ENCODE measurements around the gene CPVL. TPM values are rescaled to one million over a fixed set of nuclear protein-coding genes. Genes with fewer than 3 reads are reported as not detected.

CPVL gene
- total RNA-seq, 1 donor from 2014 or later, result 49.4 TPM

DNA sequence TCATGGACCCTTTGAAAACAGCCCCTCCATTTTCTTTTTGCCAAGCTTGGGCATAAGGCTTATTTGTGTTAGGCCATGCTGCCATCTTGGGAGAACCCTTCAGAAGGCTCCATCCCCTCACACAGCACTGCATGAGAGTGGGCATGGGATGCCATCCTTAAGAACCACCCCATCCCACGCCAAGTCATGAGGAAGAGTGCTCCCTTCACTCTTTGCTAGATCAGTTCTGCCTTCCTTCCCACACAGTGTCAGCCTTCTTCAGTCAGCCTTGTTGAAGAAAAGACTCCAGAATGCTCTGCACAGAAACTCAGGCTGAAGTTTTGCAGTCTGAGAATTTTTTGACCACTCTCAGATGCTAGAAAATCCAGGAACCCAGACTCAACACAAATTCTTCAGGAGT lies 32.8 kb upstream of the CPVL start:
- H3K4me1 ChIP-seq, result no peaks in the 10 kb centered on the region
- ATAC-seq (no peak), DNase-seq (no peak)
- no peaks in the 10 kb centered on the region for H3K36me3 ChIP-seq
- TF ChIP-seq, protein P1, sequence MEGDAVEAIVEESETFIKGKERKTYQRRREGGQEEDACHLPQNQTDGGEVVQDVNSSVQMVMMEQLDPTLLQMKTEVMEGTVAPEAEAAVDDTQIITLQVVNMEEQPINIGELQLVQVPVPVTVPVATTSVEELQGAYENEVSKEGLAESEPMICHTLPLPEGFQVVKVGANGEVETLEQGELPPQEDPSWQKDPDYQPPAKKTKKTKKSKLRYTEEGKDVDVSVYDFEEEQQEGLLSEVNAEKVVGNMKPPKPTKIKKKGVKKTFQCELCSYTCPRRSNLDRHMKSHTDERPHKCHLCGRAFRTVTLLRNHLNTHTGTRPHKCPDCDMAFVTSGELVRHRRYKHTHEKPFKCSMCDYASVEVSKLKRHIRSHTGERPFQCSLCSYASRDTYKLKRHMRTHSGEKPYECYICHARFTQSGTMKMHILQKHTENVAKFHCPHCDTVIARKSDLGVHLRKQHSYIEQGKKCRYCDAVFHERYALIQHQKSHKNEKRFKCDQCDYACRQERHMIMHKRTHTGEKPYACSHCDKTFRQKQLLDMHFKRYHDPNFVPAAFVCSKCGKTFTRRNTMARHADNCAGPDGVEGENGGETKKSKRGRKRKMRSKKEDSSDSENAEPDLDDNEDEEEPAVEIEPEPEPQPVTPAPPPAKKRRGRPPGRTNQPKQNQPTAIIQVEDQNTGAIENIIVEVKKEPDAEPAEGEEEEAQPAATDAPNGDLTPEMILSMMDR (IDR thresholded peaks at IDR 0.05), result no peak
- no peak overlapping the region for H3K27ac ChIP-seq
- intact Hi-C loops (cut with DNase I), result no loop called here
- no peaks in the 10 kb centered on the region for H3K9me3 ChIP-seq
- H3K27me3 ChIP-seq (ENCODE audit: low read depth), result no peaks in the 10 kb centered on the region
- no peak overlapping the region for H3K4me3 ChIP-seq

DNA sequence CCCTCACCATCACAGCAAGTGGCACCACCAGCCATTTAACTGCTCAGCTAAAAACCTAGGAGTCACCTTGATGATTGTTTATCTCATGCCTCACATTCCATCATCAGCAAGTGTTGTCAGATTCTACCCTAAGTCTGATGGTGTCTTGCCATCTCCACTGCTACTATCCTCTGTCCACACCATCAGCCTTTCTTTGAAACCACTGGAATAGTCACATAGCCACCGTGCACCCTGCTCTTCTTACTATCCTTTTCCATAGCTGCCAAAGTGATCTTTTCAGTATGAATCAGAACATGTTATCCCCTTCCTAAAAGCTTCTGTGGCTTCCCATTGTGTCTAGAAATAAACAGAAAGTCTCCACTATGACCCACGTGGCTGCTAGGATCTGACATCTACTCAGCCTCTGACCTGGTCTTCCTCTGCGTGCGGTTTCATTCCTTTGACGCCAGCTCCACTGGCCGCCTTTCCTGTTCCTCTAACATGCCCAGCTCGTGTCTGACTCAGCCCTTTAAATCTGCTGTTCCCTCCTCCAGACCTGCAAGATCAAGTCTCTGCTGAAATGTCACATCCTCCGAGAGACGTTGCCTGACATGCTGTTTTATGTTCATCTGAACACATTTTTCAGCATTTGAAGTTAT lies 31.7 kb upstream of the CPVL start:
- no peaks in the 10 kb centered on the region for H3K9me3 ChIP-seq
- no peaks in the 10 kb centered on the region for H3K36me3 ChIP-seq
- DNase-seq, result peak; percentile 65
- H3K4me1 ChIP-seq, result no peaks in the 10 kb centered on the region
- no peak overlapping the region for H3K27ac ChIP-seq
- intact Hi-C loops (cut with DNase I), result no loop called here
- no peak overlapping the region for H3K4me3 ChIP-seq
- TF ChIP-seq, protein P1 (IDR thresholded peaks at IDR 0.05), result no peak
- peak; percentile 76 to 92 for ATAC-seq
- H3K27me3 ChIP-seq (ENCODE audit: low read depth), result no peaks in the 10 kb centered on the region

DNA sequence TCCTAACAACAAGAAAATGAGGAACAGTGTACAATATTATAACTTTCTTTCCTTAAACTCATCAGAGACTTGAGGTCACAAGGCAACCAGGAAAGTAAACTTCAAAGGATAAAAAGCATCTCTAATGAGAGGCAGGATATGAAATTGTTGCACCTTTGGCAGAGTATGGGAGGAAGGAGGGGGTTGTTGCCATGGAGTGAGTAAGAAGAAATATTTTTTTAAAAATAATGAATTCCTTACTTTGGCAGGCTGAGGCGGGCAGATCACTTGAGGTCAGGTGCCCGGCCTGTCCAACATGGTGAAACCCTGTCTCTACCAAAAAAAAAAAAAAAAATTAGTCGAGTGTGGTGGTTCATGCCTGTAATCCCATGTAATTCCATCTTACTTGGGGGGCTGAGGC lies 27.1 kb upstream of the CPVL start:
- Histone ChIP-seq H3K36me3 (no peaks in the 10 kb centered on the region), H3K27me3 (ENCODE audit: low read depth) (no peaks in the 10 kb centered on the region)

DNA sequence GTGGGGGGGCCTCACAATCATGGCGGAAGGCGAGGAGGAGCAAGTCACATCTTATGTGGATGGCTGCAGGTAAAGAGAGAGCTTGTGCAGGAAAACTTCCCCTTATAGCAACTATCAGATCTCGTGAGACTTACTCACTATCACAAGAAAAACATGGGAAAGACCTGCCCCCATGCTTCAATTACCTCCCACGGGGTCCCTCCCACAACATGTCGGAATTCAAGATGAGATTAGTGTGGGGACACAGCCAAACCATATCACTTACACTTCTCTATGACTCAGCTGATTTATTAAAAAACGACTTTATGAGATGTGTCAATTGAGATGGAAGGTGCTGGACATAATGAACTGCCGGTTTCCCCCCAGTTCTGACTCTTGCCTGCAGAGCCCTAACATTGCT lies 24.4 kb upstream of the CPVL start:
- Histone ChIP-seq H3K27me3 (ENCODE audit: low read depth) (no peaks in the 10 kb centered on the region), H3K4me3 (no peak overlapping the region), H3K36me3 (no peaks in the 10 kb centered on the region), H3K4me1 (no peaks in the 10 kb centered on the region), H3K9me3 (no peaks in the 10 kb centered on the region), H3K27ac (no peak overlapping the region)
- TF ChIP-seq, protein P1 (IDR thresholded peaks at IDR 0.05), result no peak
- ATAC-seq, result no peak
- intact Hi-C loops (cut with DNase I), result no loop called here
- DNase-seq, result no peak

More for the DNA sequence above, 27.1 kb upstream of the CPVL start:
- H3K27ac ChIP-seq, result no peak overlapping the region
- TF ChIP-seq, protein P1 (IDR thresholded peaks at IDR 0.05), result no peak
- no peaks in the 10 kb centered on the region for H3K4me1 ChIP-seq
- H3K4me3 ChIP-seq, result no peak overlapping the region
- no peaks in the 10 kb centered on the region for H3K9me3 ChIP-seq
- ATAC-seq (no peak), DNase-seq (no peak)
- intact Hi-C loops (cut with DNase I), result no loop called here

DNA sequence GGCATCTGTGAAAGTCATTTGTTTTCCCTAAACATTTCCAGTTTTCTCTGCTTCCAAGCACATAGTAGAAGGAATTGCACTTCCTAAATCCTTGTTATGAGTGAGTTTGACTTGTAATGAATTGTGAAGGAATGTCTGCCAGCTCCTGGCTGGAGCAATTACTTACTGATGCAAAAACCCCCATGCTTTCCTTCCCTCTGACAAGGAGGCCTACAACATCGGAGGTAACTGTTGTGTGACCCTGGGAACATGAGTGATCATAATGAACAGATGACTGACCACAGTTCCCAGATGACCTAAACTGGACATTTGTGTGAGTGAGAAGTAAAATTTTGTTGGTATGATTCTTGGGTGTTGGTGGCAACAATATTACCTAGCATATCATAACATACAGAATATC lies 21.4 kb upstream of the CPVL start:
- TF ChIP-seq, protein P1 (IDR thresholded peaks at IDR 0.05), result no peak
- ATAC-seq (no peak), DNase-seq (no peak)
- Histone ChIP-seq H3K27ac (no peak overlapping the region), H3K27me3 (ENCODE audit: low read depth) (no peaks in the 10 kb centered on the region), H3K4me1 (no peaks in the 10 kb centered on the region), H3K4me3 (no peak overlapping the region), H3K9me3 (no peaks in the 10 kb centered on the region), H3K36me3 (no peaks in the 10 kb centered on the region)
- intact Hi-C loops (cut with DNase I), result no loop called here
